ENCODE measurements around the gene USP53. TPM values are rescaled to one million over a fixed set of nuclear protein-coding genes. Genes with fewer than 3 reads are reported as not detected.
"Not testable (repeated sequence)": the region's sequence is repeated elsewhere in the genome, so short reads cannot be mapped to it uniquely, and the experiment has no call there.

The USP53 gene
- total RNA-seq, 4 donors from 2014 or later: 79.0 to 186 (median 125) TPM

GRCh38 chr4:119243868-119244267 is 31.4 kb downstream of the USP53 start:
- peaks cover 0 to 65% of the 10 kb centered on the region in 2 donors for H3K36me3 ChIP-seq
- H3K27ac ChIP-seq: no peak overlapping the region
- TF ChIP-seq EP300 (IDR thresholded peaks at IDR 0.05): no peak
- no peak for TF ChIP-seq POLR2AphosphoS5 (IDR thresholded peaks at IDR 0.05)
- TF ChIP-seq, protein P1, sequence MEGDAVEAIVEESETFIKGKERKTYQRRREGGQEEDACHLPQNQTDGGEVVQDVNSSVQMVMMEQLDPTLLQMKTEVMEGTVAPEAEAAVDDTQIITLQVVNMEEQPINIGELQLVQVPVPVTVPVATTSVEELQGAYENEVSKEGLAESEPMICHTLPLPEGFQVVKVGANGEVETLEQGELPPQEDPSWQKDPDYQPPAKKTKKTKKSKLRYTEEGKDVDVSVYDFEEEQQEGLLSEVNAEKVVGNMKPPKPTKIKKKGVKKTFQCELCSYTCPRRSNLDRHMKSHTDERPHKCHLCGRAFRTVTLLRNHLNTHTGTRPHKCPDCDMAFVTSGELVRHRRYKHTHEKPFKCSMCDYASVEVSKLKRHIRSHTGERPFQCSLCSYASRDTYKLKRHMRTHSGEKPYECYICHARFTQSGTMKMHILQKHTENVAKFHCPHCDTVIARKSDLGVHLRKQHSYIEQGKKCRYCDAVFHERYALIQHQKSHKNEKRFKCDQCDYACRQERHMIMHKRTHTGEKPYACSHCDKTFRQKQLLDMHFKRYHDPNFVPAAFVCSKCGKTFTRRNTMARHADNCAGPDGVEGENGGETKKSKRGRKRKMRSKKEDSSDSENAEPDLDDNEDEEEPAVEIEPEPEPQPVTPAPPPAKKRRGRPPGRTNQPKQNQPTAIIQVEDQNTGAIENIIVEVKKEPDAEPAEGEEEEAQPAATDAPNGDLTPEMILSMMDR (IDR thresholded peaks at IDR 0.05): no peak
- TF ChIP-seq POLR2A (IDR thresholded peaks at IDR 0.05): no peak
- H3K4me1 ChIP-seq: peaks cover 0 to 32% (median 0%) of the 10 kb centered on the region in 3 donors
- no peak for ATAC-seq
- H3K9me3 ChIP-seq: no peaks in the 10 kb centered on the region
- 58 to 73% methylated on average over 1 of the region's 1 CpG for WGBS, 2 donors (ENCODE audit: low coverage in 1 of 2)
- no peak overlapping the region for H3K4me3 ChIP-seq
- H3K27me3 ChIP-seq: no peaks in the 10 kb centered on the region

GRCh38 chr4:119244344-119244743 is 31.8 kb downstream of the USP53 start:
- Histone ChIP-seq H3K27ac (no peak overlapping the region), H3K36me3 (peaks cover 0 to 67% of the 10 kb centered on the region in 2 donors), H3K4me3 (no peak overlapping the region), H3K4me1 (peaks cover 0 to 27% (median 0%) of the 10 kb centered on the region in 3 donors), H3K9me3 (no peaks in the 10 kb centered on the region), H3K27me3 (no peaks in the 10 kb centered on the region)
- TF ChIP-seq EP300 (IDR thresholded peaks at IDR 0.05) (no peak), POLR2AphosphoS5 (IDR thresholded peaks at IDR 0.05) (no peak), POLR2A (IDR thresholded peaks at IDR 0.05) (no peak)
- TF ChIP-seq, protein P1 (IDR thresholded peaks at IDR 0.05): no peak
- whole genome bisulfite sequencing, 2 donors (ENCODE audit: low coverage in 1 of 2): 79 to 80% methylated on average over 3 of the region's 3 CpGs
- ATAC-seq: no peak

DNA sequence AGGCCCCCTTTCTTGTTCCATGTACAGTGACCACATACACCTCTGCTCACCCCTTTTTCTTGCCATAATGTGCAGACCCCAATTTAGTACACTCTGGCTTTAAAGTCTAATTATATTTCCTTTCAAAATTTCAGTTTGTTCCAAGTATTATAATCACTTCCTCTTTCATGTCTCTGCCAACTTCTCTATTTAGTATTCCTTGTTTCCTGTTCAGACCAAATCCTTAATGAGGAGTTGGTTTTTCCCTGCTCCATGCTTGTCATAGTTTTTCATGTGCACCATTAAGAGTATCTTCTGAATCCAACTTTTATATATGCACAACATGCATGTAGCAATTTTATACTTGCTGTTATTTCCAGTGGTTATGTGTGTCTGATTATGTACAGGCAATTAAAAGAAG is 32.3 kb downstream of the USP53 start:
- no peak for TF ChIP-seq POLR2A (IDR thresholded peaks at IDR 0.05)
- no peak for TF ChIP-seq EP300 (IDR thresholded peaks at IDR 0.05)
- no peak for TF ChIP-seq POLR2AphosphoS5 (IDR thresholded peaks at IDR 0.05)
- TF ChIP-seq, protein P1 (IDR thresholded peaks at IDR 0.05): no peak
- Histone ChIP-seq H3K4me1 (peaks cover 0 to 22% (median 0%) of the 10 kb centered on the region in 3 donors), H3K27ac (no peak overlapping the region), H3K27me3 (no peaks in the 10 kb centered on the region), H3K4me3 (no peak overlapping the region), H3K36me3 (peaks cover 0 to 67% of the 10 kb centered on the region in 2 donors), H3K9me3 (no peaks in the 10 kb centered on the region)
- no peak for ATAC-seq

- Histone ChIP-seq H3K4me3 (no peak overlapping the region), H3K27me3 (no peaks in the 10 kb centered on the region), H3K9me3 (no peaks in the 10 kb centered on the region), H3K36me3 (peaks cover 6 to 69% of the 10 kb centered on the region in 2 donors), H3K27ac (no peak overlapping the region), H3K4me1 (peaks cover 0 to 17% (median 0%) of the 10 kb centered on the region in 3 donors)
- 80 to 100% methylated on average over 1 to 4 of the region's 5 CpGs for WGBS, 2 donors (ENCODE audit: low coverage in 1 of 2)
- ATAC-seq: peak; percentile 41
- TF ChIP-seq, protein P1 (IDR thresholded peaks at IDR 0.05): no peak
- TF ChIP-seq POLR2AphosphoS5 (IDR thresholded peaks at IDR 0.05): no peak
- no peak for TF ChIP-seq POLR2A (IDR thresholded peaks at IDR 0.05)
- TF ChIP-seq EP300 (IDR thresholded peaks at IDR 0.05): no peak
Measured at GRCh38 chr4:119246177-119246733, 33.7 kb downstream of the USP53 start.

DNA sequence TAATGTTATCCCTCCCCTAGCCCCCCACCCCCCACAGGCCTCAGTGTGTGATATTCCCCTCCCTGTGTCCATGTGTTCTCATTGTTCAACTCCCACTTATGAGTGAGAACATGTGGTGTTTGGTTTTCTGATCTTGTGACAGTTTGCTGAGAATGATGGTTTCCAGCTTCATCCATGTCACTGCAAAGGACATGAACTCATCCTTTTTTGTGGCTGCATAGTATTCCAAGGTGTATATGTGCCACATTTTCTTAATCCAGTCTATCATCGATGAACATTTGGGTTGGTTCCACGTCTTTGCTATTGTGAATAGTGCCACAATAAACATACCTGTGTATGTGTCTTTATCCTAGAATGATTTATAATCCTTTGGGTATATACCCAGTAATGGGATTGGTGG is 38.5 kb downstream of the USP53 start:
- not testable (repeated sequence) for H3K4me1 ChIP-seq, ATAC-seq, H3K27me3 ChIP-seq, H3K27ac ChIP-seq, H3K4me3 ChIP-seq, H3K9me3 ChIP-seq
- WGBS, 2 donors (ENCODE audit: low coverage in 1 of 2): 80 to 100% methylated on average over 2 of the region's 2 CpGs
- H3K36me3 ChIP-seq: peaks cover 8 to 100% of the 10 kb centered on the region in 2 donors

- WGBS, 2 donors (ENCODE audit: low coverage in 1 of 2): 60% methylated on average over 2 of the region's 10 CpGs; no CpG with 5 or more reads in 1 of the 2 donors
- H3K4me1 ChIP-seq, H3K9me3 ChIP-seq, H3K27me3 ChIP-seq, ATAC-seq, H3K27ac ChIP-seq, H3K4me3 ChIP-seq: not testable (repeated sequence)
- H3K36me3 ChIP-seq: peaks cover 7 to 96% of the 10 kb centered on the region in 2 donors
Measured at GRCh38 chr4:119255223-119255622, 42.7 kb downstream of the USP53 start.

Measured in gastroesophageal sphincter (tissue), 4 donors.